GM19025 (cell line): Measurements from ENCODE around the gene MRM1.

Experiments used
- ATAC-seq: cut with Tn5 transposase; IDR thresholded peaks from one replicate; pipeline ENCODE4 v1.9.1; 2021; ENCODE audit warnings: mild to moderate bottlenecking, low read depth, moderate library complexity; ENCODE audit not compliant: unreplicated experiment

MRM1 gene

GRCh38 chr17:36629252-36629847, 28.0 kb downstream of the MRM1 start:
- ATAC-seq, result no peak

- ATAC-seq, result no peak
Measured at GRCh38 chr17:36629970-36630502, 28.7 kb downstream of the MRM1 start.

GRCh38 chr17:36631022-36631421, 29.6 kb downstream of the MRM1 start:
- ATAC-seq, result no peak

- no peak for ATAC-seq
Measured at GRCh38 chr17:36632916-36633771, 31.8 kb downstream of the MRM1 start.

- ATAC-seq, result no peak
Measured at GRCh38 chr17:36640346-36640745, 39.0 kb downstream of the MRM1 start.

GRCh38 chr17:36640836-36641235, 39.5 kb downstream of the MRM1 start:
- no peak for ATAC-seq

- ATAC-seq, result no peak
Measured at GRCh38 chr17:36641331-36641876, 40.0 kb downstream of the MRM1 start.

GRCh38 chr17:36641877-36642845, 40.8 kb downstream of the MRM1 start:
- no peak for ATAC-seq

- no peak for ATAC-seq
Measured at GRCh38 chr17:36643086-36643685, 41.8 kb downstream of the MRM1 start.

- no peak for ATAC-seq
Measured at GRCh38 chr17:36645422-36645821, 44.0 kb downstream of the MRM1 start.

- ATAC-seq, result no peak
Measured at GRCh38 chr17:36647636-36648035, 46.3 kb downstream of the MRM1 start.

GRCh38 chr17:36650096-36650775, 48.9 kb downstream of the MRM1 start:
- no peak for ATAC-seq

GRCh38 chr17:36653374-36653773, 52.0 kb downstream of the MRM1 start:
- ATAC-seq, result no peak

- ATAC-seq, result no peak
Measured at GRCh38 chr17:36653856-36654255, 52.5 kb downstream of the MRM1 start.

- no peak for ATAC-seq
Measured at GRCh38 chr17:36655726-36656125, 54.3 kb downstream of the MRM1 start.

GRCh38 chr17:36657390-36657762, 56.0 kb downstream of the MRM1 start:
- ATAC-seq, result no peak

- ATAC-seq, result no peak
Measured at GRCh38 chr17:36657763-36658490, 56.5 kb downstream of the MRM1 start.
